ENCODE data around the gene IBA57.
"Not testable (repeated sequence)": the region's sequence is repeated elsewhere in the genome, so short reads cannot be mapped to it uniquely, and the experiment has no call there.

Gene IBA57

GRCh38 chr1:228172591-228173527 lies 7.3 kb downstream of the IBA57 start:
- DNase-seq (ENCODE audit: low read depth): no peak

- DNase-seq (ENCODE audit: low read depth): not testable (repeated sequence)
These were observed 8.2 kb downstream of the IBA57 start for GRCh38 chr1:228173528-228174481.

- no peak for DNase-seq (ENCODE audit: low read depth)
These were observed 9.1 kb downstream of the IBA57 start for GRCh38 chr1:228174482-228175315.

- no peak for DNase-seq (ENCODE audit: low read depth)
These were observed 9.9 kb downstream of the IBA57 start for GRCh38 chr1:228175316-228176023.

GRCh38 chr1:228176024-228176395 lies 10.4 kb downstream of the IBA57 start:
- no peak for DNase-seq (ENCODE audit: low read depth)

GRCh38 chr1:228176461-228177182 lies 11.0 kb downstream of the IBA57 start:
- no peak for DNase-seq (ENCODE audit: low read depth)

GRCh38 chr1:228177183-228177475 lies 11.5 kb downstream of the IBA57 start:
- DNase-seq (ENCODE audit: low read depth): no peak

GRCh38 chr1:228177721-228178710 lies 12.4 kb downstream of the IBA57 start:
- no peak for DNase-seq (ENCODE audit: low read depth)

GRCh38 chr1:228178737-228179684 lies 13.4 kb downstream of the IBA57 start:
- no peak for DNase-seq (ENCODE audit: low read depth)

- DNase-seq (ENCODE audit: low read depth): no peak
These were observed 14.8 kb downstream of the IBA57 start for GRCh38 chr1:228180271-228180958.

- DNase-seq (ENCODE audit: low read depth): no peak
These were observed 15.5 kb downstream of the IBA57 start for GRCh38 chr1:228180959-228181644.

- no peak for DNase-seq (ENCODE audit: low read depth)
These were observed 16.0 kb downstream of the IBA57 start for GRCh38 chr1:228181645-228182034.

- DNase-seq (ENCODE audit: low read depth): no peak
These were observed 16.9 kb downstream of the IBA57 start for GRCh38 chr1:228182296-228183030.

- no peak for DNase-seq (ENCODE audit: low read depth)
These were observed 18.5 kb downstream of the IBA57 start for GRCh38 chr1:228184152-228184551.

GRCh38 chr1:228185641-228185965 lies 20.0 kb downstream of the IBA57 start:
- DNase-seq (ENCODE audit: low read depth): no peak

- DNase-seq (ENCODE audit: low read depth): not testable (repeated sequence)
These were observed 22.6 kb downstream of the IBA57 start for GRCh38 chr1:228188249-228188648.

- no peak for DNase-seq (ENCODE audit: low read depth)
These were observed 24.6 kb downstream of the IBA57 start for GRCh38 chr1:228190182-228190581.
